ENCODE measurements around the gene B3GLCT. TPM values are rescaled to one million over a fixed set of nuclear protein-coding genes. Genes with fewer than 3 reads are reported as not detected.
A peak's percentile ranks its signal among the peaks of the same experiment; 100 is the strongest.

Gene B3GLCT
- total RNA-seq, 2 donors from 2014 or later = 10.1 to 11.5 TPM

GRCh38 chr13:31161557-31162150, 38.1 kb upstream of the B3GLCT start, which contains the start of gene HSPH1:
HSPH1 (minus strand) TSS chr13:31161904; CDS start chr13:31161582, 322 bp downstream.
- peaks cover 1% of the 10 kb centered on the region for H3K27me3 Mint-ChIP-seq (ENCODE audit: insufficient read depth)

DNA sequence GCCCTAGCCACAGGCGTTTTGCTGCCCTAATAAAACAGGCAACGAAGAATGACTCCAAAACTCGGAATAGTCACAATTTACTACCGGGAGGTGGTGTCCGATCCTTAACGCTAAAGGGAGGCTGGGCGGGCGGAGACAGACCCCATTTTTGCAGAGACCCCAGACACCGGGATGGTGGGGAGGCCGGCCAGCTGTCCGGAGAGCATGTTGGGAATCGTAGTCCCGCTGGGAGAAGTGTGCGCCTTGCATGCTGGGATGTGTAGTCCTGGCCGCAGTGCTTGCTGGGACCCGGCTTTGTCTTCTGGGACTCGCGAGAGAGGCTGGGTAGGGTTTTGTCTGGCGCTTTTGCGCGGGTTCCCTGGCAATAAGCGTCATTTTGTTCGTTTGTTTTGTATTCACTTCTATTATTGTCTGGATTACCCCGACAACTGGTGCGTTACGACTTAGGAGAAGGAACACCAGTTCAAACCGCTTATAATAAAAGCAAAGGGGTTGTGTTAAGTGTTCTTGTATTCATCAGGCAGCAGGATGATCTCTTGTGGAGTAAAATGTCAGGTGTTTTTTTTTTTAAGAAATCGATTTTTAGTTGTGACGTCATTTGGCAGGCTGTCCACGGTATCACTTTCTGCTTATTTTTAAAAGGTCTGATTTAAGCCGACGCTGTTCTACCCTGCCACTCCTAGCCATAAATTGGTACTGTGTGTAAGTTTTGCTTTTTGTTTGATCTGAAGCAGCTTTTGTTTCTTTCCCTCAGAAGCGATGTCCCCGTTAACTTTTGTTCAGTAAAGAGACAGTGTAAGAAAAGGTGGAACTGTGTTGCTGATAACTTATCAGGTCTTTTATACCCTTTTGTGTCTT, 37.4 kb upstream of the B3GLCT start:
- Mint-ChIP-seq H3K36me3 (ENCODE audit: low read depth) (peaks cover 16% of the 10 kb centered on the region), H3K9me3 (no peaks in the 10 kb centered on the region), H3K4me3 (peak overlapping the region; percentile 96), H3K27ac (peak overlapping the region; percentile 97), H3K27me3 (ENCODE audit: insufficient read depth) (peaks cover 1% of the 10 kb centered on the region), H3K4me1 (peaks cover 24% of the 10 kb centered on the region)
- Histone ChIP-seq H3K4me1 (ENCODE audit: control insufficient read depth, insufficient read depth, low read length) (no peaks in the 10 kb centered on the region), H3K4me3 (ENCODE audit: low read length) (peak overlapping the region; percentile 95), H3K9me3 (ENCODE audit: control insufficient read depth, low read length) (no peaks in the 10 kb centered on the region), H3K27ac (ENCODE audit: low read depth, low read length) (peak overlapping the region; percentile 95), H3K27me3 (ENCODE audit: control insufficient read depth, insufficient read depth, low read length, poor library complexity, severe bottlenecking) (no peaks in the 10 kb centered on the region), H3K9ac (ENCODE audit: extremely low read depth, low read length, poor library complexity, severe bottlenecking) (peak overlapping the region; percentile 87), H3K36me3 (ENCODE audit: control insufficient read depth, insufficient read depth, low read length) (peaks cover 9% of the 10 kb centered on the region)
- WGBS, 2 experiments (ENCODE audit: insufficient coverage in 1 of 2, insufficient read length in 1 of 2) = 4% methylated on average over 24 to 34 of the region's 34 CpGs
- DNase-seq = peak; percentile 98
- TF ChIP-seq, protein P1, sequence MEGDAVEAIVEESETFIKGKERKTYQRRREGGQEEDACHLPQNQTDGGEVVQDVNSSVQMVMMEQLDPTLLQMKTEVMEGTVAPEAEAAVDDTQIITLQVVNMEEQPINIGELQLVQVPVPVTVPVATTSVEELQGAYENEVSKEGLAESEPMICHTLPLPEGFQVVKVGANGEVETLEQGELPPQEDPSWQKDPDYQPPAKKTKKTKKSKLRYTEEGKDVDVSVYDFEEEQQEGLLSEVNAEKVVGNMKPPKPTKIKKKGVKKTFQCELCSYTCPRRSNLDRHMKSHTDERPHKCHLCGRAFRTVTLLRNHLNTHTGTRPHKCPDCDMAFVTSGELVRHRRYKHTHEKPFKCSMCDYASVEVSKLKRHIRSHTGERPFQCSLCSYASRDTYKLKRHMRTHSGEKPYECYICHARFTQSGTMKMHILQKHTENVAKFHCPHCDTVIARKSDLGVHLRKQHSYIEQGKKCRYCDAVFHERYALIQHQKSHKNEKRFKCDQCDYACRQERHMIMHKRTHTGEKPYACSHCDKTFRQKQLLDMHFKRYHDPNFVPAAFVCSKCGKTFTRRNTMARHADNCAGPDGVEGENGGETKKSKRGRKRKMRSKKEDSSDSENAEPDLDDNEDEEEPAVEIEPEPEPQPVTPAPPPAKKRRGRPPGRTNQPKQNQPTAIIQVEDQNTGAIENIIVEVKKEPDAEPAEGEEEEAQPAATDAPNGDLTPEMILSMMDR (conservative IDR thresholded peaks at IDR 0.05) = no peak

More at GRCh38 chr13:31161557-31162150, 38.1 kb upstream of the B3GLCT start, which contains the start of gene HSPH1:
- peak within 1 kb of the TSS; percentile 95 for H3K27ac ChIP-seq (ENCODE audit: low read depth, low read length)
- no peaks in the 10 kb centered on the region for H3K4me1 ChIP-seq (ENCODE audit: control insufficient read depth, insufficient read depth, low read length)
- peak; percentile 99 for DNase-seq
- no peaks in the 10 kb centered on the region for H3K27me3 ChIP-seq (ENCODE audit: control insufficient read depth, insufficient read depth, low read length, poor library complexity, severe bottlenecking)
- Mint-ChIP-seq H3K4me1 (peaks cover 24% of the 10 kb centered on the region), H3K9me3 (no peaks in the 10 kb centered on the region), H3K4me3 (peak within 1 kb of the TSS; percentile 96), H3K27ac (peak within 1 kb of the TSS; percentile 97), H3K36me3 (ENCODE audit: low read depth) (peaks cover 23% of the 10 kb centered on the region)
- peaks cover 16% of the 10 kb centered on the region for H3K36me3 ChIP-seq (ENCODE audit: control insufficient read depth, insufficient read depth, low read length)
- whole genome bisulfite sequencing, 2 experiments (ENCODE audit: insufficient coverage in 1 of 2, insufficient read length in 1 of 2) = 0% methylated on average over 10 to 54 of the region's 54 CpGs
- peak within 1 kb of the TSS; percentile 87 for H3K9ac ChIP-seq (ENCODE audit: extremely low read depth, low read length, poor library complexity, severe bottlenecking)
- no peaks in the 10 kb centered on the region for H3K9me3 ChIP-seq (ENCODE audit: control insufficient read depth, low read length)
- TF ChIP-seq, protein P1 (conservative IDR thresholded peaks at IDR 0.05) = peak; percentile 54
- H3K4me3 ChIP-seq (ENCODE audit: low read length) = peak within 1 kb of the TSS; percentile 95

DNA sequence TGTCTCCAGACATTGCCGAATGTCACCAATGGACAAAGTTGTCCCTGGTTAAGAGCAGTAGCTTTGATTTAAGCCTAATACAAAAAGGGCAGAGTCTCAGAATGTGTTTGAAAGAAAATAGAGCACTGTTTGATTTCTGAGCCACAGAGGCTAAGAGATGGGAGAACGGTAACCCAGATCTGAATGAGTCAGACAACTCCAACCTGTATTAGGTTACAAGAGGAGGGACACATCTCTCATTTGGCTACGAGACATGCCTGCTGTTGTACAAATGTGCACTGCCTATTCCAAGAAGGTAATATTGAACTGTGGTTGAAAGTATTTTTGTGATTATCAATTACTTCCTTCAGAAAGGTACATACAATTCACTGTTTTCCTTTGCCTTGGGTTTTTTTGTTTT, 33.2 kb upstream of the B3GLCT start:
- Histone ChIP-seq H3K9me3 (ENCODE audit: control insufficient read depth, low read length) (no peaks in the 10 kb centered on the region), H3K27me3 (ENCODE audit: control insufficient read depth, insufficient read depth, low read length, poor library complexity, severe bottlenecking) (no peaks in the 10 kb centered on the region), H3K27ac (ENCODE audit: low read depth, low read length) (no peak overlapping the region), H3K4me3 (ENCODE audit: low read length) (no peak overlapping the region), H3K9ac (ENCODE audit: extremely low read depth, low read length, poor library complexity, severe bottlenecking) (no peak overlapping the region), H3K4me1 (ENCODE audit: control insufficient read depth, insufficient read depth, low read length) (no peaks in the 10 kb centered on the region), H3K36me3 (ENCODE audit: control insufficient read depth, insufficient read depth, low read length) (no peaks in the 10 kb centered on the region)
- no peak for DNase-seq
- 90 to 97% methylated on average over 2 to 3 of the region's 3 CpGs for WGBS, 2 experiments (ENCODE audit: insufficient coverage in 1 of 2, insufficient read length in 1 of 2)
- H3K36me3 Mint-ChIP-seq (ENCODE audit: low read depth) = no peaks in the 10 kb centered on the region
- H3K27ac Mint-ChIP-seq = no peak overlapping the region
- peaks cover 1% of the 10 kb centered on the region for H3K27me3 Mint-ChIP-seq (ENCODE audit: insufficient read depth)
- peaks cover 4% of the 10 kb centered on the region for H3K4me1 Mint-ChIP-seq
- H3K9me3 Mint-ChIP-seq = no peaks in the 10 kb centered on the region
- H3K4me3 Mint-ChIP-seq = no peak overlapping the region
- TF ChIP-seq, protein P1 (conservative IDR thresholded peaks at IDR 0.05) = no peak
